Loucy (cell line): ENCODE results near the gene MAN1C1.

Experiments used
- CTCF ChIP-seq: fragments of 200-600 bp; sonication (generic); conservative IDR thresholded peaks from 2 replicates; pipeline ENCODE4 v1.5.1; 2014; ENCODE audit warnings: mild to moderate bottlenecking, antibody characterized with exemption, low read length
- EZH2phosphoT487 ChIP-seq: fragments of 200-600 bp; IDR thresholded peaks from 2 replicates; pipeline ENCODE4 v1.6.1; 2018; ENCODE audit warnings: antibody characterized with exemption, mild to moderate bottlenecking, moderate library complexity, borderline replicate concordance

- TF ChIP-seq CTCF (no peak), EZH2phosphoT487 (no peak)
These were observed 85.6 kb downstream of the MAN1C1 start for GRCh38 chr1:25702101-25702775.
